Activated naive CD8-positive, alpha-beta T cell treated with anti-CD3 and anti-CD28 coated beads for 36 hours (primary cell): ENCODE results near the gene FKBP5. TPM values are rescaled to one million over a fixed set of nuclear protein-coding genes. Genes with fewer than 3 reads are reported as not detected.
"Not testable (repeated sequence)": the region's sequence is repeated elsewhere in the genome, so short reads cannot be mapped to it uniquely, and the experiment has no call there.

Experiments
- DNase-seq: peaks from one replicate; pipeline ENCODE4 v3.0.0; 2021
- H3K27ac Mint-ChIP-seq: one replicate; pipeline ENCODE4 v1.8.0; 2022; ENCODE audit warnings: mild to moderate bottlenecking, moderate library complexity, mixed read lengths
- H3K27me3 Mint-ChIP-seq: one replicate; pipeline ENCODE4 v1.8.0; 2022; ENCODE audit warnings: mild to moderate bottlenecking, mixed read lengths
- H3K36me3 Mint-ChIP-seq: one replicate; pipeline ENCODE4 v1.8.0; 2021; ENCODE audit warnings: mild to moderate bottlenecking, mixed read lengths
- H3K4me1 Mint-ChIP-seq: one replicate; pipeline ENCODE4 v1.8.0; 2021; ENCODE audit warnings: mixed read lengths
- H3K4me3 Mint-ChIP-seq: one replicate; pipeline ENCODE4 v1.8.0; 2022; ENCODE audit warnings: mild to moderate bottlenecking, moderate library complexity, mixed read lengths
- H3K9me3 Mint-ChIP-seq: one replicate; pipeline ENCODE4 v1.8.0; 2022; ENCODE audit warnings: mixed read lengths
- total RNA-seq, 2 experiments: library from RNA; stranded (reverse); gene quantifications; one replicate each; pipeline ENCODE4 v1.2.3, GENCODE V29; 2021

The FKBP5 gene
- total RNA-seq, 2 experiments from 2014 or later = 110 TPM

DNA sequence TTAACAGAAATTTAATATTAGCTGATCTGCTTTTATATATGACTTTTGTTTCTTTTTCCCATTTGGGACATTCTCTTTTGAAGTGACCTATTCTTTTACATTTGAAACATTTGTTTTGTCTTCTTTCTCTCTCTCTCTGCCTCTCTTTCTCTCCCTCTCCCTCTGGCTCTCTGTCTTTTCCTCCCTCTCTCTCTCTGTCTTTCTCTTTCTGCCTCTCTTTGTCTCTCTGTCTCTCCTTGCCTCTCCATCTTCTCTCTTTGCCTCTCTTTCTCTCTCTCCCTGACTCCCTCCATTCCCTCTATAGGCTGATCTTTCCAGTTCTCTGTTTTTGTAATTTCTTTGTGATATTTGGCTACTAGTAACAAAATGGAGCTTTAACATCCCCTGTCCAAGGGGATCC, 124.0 kb downstream of the FKBP5 start:
- peaks cover 2% of the 10 kb centered on the region for H3K9me3 Mint-ChIP-seq
- no peaks in the 10 kb centered on the region for H3K27me3 Mint-ChIP-seq
- no peak for DNase-seq
- H3K4me3 Mint-ChIP-seq = no peak overlapping the region
- peaks cover 2% of the 10 kb centered on the region for H3K4me1 Mint-ChIP-seq
- no peak overlapping the region for H3K27ac Mint-ChIP-seq
- no peaks in the 10 kb centered on the region for H3K36me3 Mint-ChIP-seq

GRCh38 chr6:35562060-35562459, 126.7 kb downstream of the FKBP5 start:
- Mint-ChIP-seq H3K36me3 (no peaks in the 10 kb centered on the region), H3K4me1 (peaks cover 2% of the 10 kb centered on the region), H3K4me3 (no peak overlapping the region), H3K27ac (no peak overlapping the region), H3K9me3 (peaks cover 2% of the 10 kb centered on the region), H3K27me3 (no peaks in the 10 kb centered on the region)
- DNase-seq = no peak

DNA sequence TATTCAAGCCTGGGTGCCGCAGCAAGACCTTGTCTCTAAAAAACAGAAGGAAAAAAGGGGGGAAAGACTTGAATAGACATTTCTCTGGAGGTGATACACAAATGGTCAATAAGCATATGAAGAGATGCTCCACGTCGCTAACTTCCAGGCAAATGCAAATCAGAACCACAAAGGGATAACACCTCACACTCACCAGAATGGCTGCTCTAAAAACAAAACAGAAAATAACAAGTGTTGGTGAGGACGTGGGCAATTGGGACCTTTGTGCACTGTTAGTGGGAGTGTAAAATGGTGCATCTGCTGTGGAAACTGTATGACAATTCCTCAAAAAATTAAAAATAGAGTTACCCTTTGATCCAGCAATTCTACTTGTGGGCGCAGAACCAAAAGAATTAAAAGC, 127.6 kb downstream of the FKBP5 start:
- Mint-ChIP-seq H3K27ac (no peak overlapping the region), H3K4me3 (no peak overlapping the region), H3K27me3 (no peaks in the 10 kb centered on the region), H3K9me3 (no peaks in the 10 kb centered on the region), H3K4me1 (no peaks in the 10 kb centered on the region), H3K36me3 (no peaks in the 10 kb centered on the region)
- no peak for DNase-seq

DNA sequence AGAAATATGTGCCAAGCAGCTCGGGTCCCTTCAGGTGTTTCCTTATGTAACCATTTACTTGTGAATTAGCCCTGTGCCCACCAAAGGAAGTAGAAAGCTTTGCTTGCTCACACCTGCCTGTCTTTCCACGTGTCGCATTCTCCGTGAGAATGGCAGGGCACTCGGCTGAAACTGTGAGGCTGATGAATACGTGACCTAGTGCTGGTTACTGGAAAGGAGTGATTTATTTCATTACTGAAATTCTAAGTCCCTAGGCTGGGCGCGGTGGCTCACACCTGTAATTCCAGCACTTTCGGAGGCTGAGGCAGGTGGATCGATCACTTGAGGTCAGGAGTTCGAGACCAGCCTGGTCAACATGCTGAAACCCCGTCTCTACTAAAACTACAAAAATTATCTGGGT, 130.1 kb downstream of the FKBP5 start:
- Mint-ChIP-seq H3K27me3 (no peaks in the 10 kb centered on the region), H3K9me3 (no peaks in the 10 kb centered on the region), H3K27ac (no peak overlapping the region), H3K4me1 (no peaks in the 10 kb centered on the region), H3K36me3 (no peaks in the 10 kb centered on the region), H3K4me3 (no peak overlapping the region)
- no peak for DNase-seq

GRCh38 chr6:35557239-35557638, 131.5 kb downstream of the FKBP5 start:
- Mint-ChIP-seq H3K4me3 (no peak overlapping the region), H3K4me1 (peaks cover under 1% of the 10 kb centered on the region), H3K27me3 (no peaks in the 10 kb centered on the region), H3K9me3 (no peaks in the 10 kb centered on the region), H3K27ac (no peak overlapping the region), H3K36me3 (no peaks in the 10 kb centered on the region)
- DNase-seq = no peak

GRCh38 chr6:35554811-35555210, 133.9 kb downstream of the FKBP5 start:
- no peak overlapping the region for H3K4me3 Mint-ChIP-seq
- peaks cover 4% of the 10 kb centered on the region for H3K4me1 Mint-ChIP-seq
- peaks cover 2% of the 10 kb centered on the region for H3K9me3 Mint-ChIP-seq
- no peak for DNase-seq
- no peak overlapping the region for H3K27ac Mint-ChIP-seq
- no peaks in the 10 kb centered on the region for H3K27me3 Mint-ChIP-seq
- peaks cover 1% of the 10 kb centered on the region for H3K36me3 Mint-ChIP-seq

- peaks cover 4% of the 10 kb centered on the region for H3K4me1 Mint-ChIP-seq
- H3K4me3 Mint-ChIP-seq = no peak overlapping the region
- no peak overlapping the region for H3K27ac Mint-ChIP-seq
- H3K9me3 Mint-ChIP-seq = peaks cover 2% of the 10 kb centered on the region
- H3K27me3 Mint-ChIP-seq = no peaks in the 10 kb centered on the region
- DNase-seq = no peak
- H3K36me3 Mint-ChIP-seq = peaks cover 1% of the 10 kb centered on the region
Observed at GRCh38 chr6:35553315-35553714, 135.4 kb downstream of the FKBP5 start.

DNA sequence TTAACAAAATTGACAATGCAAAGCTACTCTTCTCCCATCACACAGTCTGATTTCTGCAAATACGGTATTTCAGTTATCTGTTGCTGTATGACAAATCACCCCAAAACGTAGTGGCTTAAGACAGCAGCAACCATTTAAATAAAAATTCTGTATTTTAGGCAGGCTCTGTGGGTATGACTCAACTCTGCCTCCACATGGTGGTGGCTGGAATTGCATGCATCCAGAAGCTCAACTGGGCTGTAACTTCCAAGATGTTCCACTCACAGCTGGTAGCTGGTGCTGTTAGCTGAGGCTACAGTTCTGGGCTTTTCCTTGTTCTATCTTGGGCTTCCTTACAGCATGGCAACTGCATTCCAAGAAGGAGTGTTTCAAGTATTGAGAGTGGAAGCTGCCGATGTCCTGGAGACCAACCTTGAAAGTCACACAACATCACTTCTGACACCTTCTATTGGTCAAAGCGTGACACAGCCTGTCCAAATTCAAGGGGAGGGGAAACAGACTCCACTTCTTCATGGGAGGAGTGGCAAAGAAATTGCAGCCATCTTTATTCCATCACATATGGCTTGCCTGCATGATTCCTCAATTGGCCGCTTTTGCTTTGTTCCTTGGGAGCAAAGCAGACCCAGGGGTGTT, 136.3 kb downstream of the FKBP5 start:
- DNase-seq = peak; percentile 48
- Mint-ChIP-seq H3K9me3 (peaks cover 2% of the 10 kb centered on the region), H3K27ac (no peak overlapping the region), H3K4me3 (no peak overlapping the region), H3K27me3 (no peaks in the 10 kb centered on the region), H3K36me3 (peaks cover 1% of the 10 kb centered on the region), H3K4me1 (peaks cover 4% of the 10 kb centered on the region)

DNA sequence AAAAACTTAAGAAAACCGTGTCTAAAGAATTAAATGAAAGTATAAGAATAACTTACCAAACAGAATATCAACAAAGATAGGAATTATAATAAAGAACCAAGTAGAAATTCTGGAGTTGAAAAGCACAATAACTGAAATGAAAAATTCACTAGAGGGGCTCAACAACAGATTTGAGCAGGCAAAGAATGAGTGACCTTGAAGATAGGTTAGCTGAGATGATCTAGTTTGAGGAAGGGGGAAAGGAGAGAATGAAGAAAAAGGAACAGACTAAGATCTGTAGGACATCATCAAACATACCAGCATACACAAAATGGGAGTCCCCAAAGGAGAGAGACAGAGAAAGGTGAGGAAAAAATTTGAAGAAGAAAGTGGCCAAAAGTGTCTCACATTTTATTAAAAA, 138.3 kb downstream of the FKBP5 start:
- no peak for DNase-seq
- no peak overlapping the region for H3K4me3 Mint-ChIP-seq
- H3K4me1 Mint-ChIP-seq = peaks cover 4% of the 10 kb centered on the region
- peaks cover 2% of the 10 kb centered on the region for H3K9me3 Mint-ChIP-seq
- no peak overlapping the region for H3K27ac Mint-ChIP-seq
- no peaks in the 10 kb centered on the region for H3K27me3 Mint-ChIP-seq
- peaks cover 1% of the 10 kb centered on the region for H3K36me3 Mint-ChIP-seq

DNA sequence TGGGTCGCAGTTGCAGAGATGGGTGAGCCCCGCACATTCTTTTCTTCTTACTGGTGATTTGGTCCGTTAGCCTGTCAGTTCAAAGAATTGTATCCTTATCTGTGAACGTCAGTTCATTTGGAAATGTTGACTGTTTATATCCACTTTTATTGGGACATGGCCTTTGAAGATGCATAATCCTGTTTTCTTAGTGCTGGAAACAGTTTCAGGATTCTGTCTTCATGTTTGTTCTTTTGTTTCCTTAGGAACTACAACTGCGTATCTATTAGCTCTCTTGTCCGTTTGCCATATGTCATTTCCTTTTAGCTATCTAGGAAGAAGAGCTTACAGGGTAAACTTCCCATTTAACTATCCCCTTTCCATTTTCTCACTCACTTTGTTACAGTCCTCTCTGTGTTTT, 141.0 kb downstream of the FKBP5 start:
- H3K4me1 Mint-ChIP-seq = peaks cover 9% of the 10 kb centered on the region
- no peak overlapping the region for H3K27ac Mint-ChIP-seq

DNA sequence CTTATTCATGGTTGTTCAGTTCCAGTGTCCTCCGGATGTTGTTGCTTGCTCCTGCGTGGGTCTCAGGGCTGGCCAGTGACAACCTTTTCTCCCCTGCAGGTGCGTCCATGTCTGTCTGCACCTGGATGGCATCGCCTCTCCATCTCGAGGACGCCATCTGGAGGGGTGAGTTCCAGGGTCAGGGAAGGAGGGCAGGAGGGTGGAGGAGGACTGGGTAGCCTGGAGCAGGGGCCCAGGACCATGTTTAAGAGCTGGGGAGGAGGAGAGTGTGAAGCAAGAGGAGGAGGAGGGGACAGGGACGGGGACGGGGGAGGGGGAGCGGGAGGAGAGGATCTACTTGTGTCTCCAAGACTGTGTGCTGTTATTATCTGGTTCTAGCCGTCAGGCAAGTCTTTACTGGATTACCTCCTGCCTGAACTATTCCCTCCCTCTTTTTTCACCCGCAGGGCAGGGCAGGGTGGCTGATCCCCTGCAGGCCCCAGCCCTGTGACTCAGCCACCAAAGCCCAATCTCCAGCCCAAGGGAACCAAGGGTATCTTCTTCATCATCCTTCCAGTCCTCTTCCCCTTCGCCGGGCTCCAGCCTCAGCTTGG, 143.8 kb downstream of the FKBP5 start:
- Mint-ChIP-seq H3K4me3 (no peak overlapping the region), H3K27ac (no peak overlapping the region), H3K27me3 (no peaks in the 10 kb centered on the region), H3K36me3 (peaks cover 2% of the 10 kb centered on the region), H3K4me1 (peaks cover 5% of the 10 kb centered on the region), H3K9me3 (peaks cover 7% of the 10 kb centered on the region)
- DNase-seq = no peak

More for the DNA sequence above, 141.0 kb downstream of the FKBP5 start:
- Mint-ChIP-seq H3K9me3 (peaks cover 2% of the 10 kb centered on the region), H3K36me3 (peaks cover 1% of the 10 kb centered on the region), H3K4me3 (no peak overlapping the region), H3K27me3 (no peaks in the 10 kb centered on the region)
- DNase-seq = no peak

DNA sequence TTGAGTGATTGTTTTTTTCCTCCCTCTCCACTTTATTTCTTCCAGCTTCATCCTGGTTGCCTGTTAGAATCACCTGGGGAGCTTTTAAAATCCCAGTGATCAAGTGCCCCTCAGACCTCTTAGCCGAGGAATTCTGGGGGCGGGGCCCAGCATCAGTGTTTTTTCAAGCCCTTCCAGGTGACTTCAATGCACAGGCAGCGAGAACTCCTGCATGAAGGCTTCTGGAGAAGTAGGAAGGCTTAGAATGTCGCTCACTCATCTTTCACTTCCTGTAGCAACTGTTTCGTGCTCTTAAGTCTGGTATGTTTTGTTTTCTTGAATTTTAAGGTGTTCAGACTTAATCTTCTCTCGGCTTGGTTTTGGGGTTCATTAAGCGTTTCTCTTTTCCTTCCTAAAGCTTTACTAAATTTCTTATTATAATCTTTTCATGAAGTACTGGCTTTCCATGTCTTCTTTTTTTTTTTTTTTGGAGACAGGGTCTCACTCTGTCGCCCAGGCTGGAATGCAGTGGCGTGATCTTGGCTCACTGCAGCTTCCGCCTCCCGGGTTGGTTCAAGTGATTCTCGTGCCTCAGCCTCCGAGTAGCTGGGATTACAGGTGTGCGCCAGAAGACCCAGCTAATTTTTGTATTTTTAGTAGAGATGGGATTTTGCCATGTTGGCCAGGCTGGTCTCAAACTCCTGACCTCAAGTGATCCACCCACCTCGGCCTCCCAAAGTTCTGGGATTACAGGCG, 145.1 kb downstream of the FKBP5 start:
- peaks cover 7% of the 10 kb centered on the region for H3K9me3 Mint-ChIP-seq
- H3K4me1 Mint-ChIP-seq = peaks cover 5% of the 10 kb centered on the region
- H3K4me3 Mint-ChIP-seq = peak overlapping the region; percentile 22
- peak overlapping the region; percentile 38 for H3K27ac Mint-ChIP-seq
- no peaks in the 10 kb centered on the region for H3K27me3 Mint-ChIP-seq
- no peak for DNase-seq
- peaks cover 2% of the 10 kb centered on the region for H3K36me3 Mint-ChIP-seq

- Mint-ChIP-seq H3K9me3 (peaks cover 7% of the 10 kb centered on the region), H3K27ac (no peak overlapping the region), H3K36me3 (peaks cover 2% of the 10 kb centered on the region), H3K4me3 (no peak overlapping the region), H3K27me3 (no peaks in the 10 kb centered on the region), H3K4me1 (peaks cover 5% of the 10 kb centered on the region)
- DNase-seq = no peak
Observed at GRCh38 chr6:35541836-35542235, 146.9 kb downstream of the FKBP5 start.

DNA sequence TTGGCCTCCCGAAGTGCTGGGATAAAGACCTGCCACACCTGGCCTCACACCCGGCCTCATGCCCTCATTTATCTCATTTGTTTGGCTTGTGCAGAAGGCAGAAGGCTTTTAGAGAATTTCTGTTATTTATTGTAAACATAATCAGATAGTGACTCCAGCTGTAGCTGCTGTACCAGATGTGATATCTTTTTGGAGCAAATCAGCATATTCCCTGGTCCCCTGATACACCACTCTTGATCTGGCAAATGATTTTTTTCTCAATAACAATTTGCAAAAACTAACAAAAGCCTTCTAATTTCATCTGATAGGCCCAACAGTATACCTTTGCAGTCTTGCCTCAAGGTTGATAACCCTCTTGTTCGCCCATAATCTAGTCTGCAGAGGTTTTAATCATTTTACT, 149.5 kb downstream of the FKBP5 start:
- Mint-ChIP-seq H3K4me1 (peaks cover 8% of the 10 kb centered on the region), H3K9me3 (peaks cover 7% of the 10 kb centered on the region), H3K4me3 (no peak overlapping the region), H3K36me3 (peaks cover 2% of the 10 kb centered on the region), H3K27me3 (peaks cover 5% of the 10 kb centered on the region), H3K27ac (no peak overlapping the region)
- DNase-seq = no peak

- not testable (repeated sequence) for H3K4me3 Mint-ChIP-seq, H3K36me3 Mint-ChIP-seq, H3K9me3 Mint-ChIP-seq, H3K4me1 Mint-ChIP-seq, H3K27ac Mint-ChIP-seq, DNase-seq, H3K27me3 Mint-ChIP-seq
Observed at GRCh38 chr6:35535847-35536246, 152.9 kb downstream of the FKBP5 start.
